Prostate gland (tissue), 2 donors: ENCODE results near the gene GPR137.

ENCODE experiments used
- POLR2AphosphoS5 ChIP-seq: sonication (generic); formaldehyde crosslinking; IDR thresholded peaks from one replicate; pipeline ENCODE4 v1.6.1; 2017; ENCODE audit warnings: antibody characterized with exemption
- TF ChIP-seq, protein P1 (sequence below), 4 experiments: fragments of 200-600 bp in 2 of 4; fragments of 450-650 bp in 2 of 4; sonication (generic) in 2 of 4; IDR thresholded peaks; 1 replicate in 3 of 4; 2 replicates in 1 of 4; pipeline ENCODE4 v1.5.1; 2016 to 2019; ENCODE audit warnings: antibody characterized with exemption in 4 of 4, mild to moderate bottlenecking in 2 of 4, moderate library complexity in 2 of 4

DNA sequence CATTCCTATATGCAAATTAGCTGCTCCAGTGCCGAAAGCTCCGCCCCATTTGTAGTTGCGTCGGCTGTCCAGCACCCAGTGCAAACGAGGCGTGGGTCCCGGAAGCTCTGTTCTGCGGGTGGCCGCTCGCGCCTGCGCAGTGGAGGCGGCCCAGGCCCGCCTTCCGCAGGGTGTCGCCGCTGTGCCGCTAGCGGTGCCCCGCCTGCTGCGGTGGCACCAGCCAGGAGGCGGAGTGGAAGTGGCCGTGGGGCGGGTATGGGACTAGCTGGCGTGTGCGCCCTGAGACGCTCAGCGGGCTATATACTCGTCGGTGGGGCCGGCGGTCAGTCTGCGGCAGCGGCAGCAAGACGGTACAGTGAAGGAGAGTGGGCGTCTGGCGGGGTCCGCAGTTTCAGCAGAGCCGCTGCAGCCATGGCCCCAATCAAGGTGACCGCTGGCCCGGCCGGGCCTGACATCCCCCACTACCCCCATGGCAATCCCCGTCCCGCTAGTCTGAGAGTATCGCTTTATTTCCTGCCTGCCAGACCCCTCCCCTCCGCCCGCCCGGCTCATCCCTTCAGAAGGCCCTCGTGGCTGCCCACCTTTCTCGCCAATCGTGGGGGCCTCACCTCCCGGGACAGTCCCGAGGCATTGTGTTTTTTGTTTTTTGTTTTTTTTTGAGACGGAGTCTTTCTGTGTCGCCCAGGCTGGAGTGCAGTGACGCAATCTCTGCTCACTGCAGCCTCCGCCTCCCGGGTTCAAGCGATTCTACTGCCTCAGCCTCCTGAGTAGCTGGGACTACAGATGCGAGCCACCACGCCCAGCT is 32.5 kb downstream of the GPR137 start, which contains the start of gene PRDX5:
- TF ChIP-seq, protein P1, sequence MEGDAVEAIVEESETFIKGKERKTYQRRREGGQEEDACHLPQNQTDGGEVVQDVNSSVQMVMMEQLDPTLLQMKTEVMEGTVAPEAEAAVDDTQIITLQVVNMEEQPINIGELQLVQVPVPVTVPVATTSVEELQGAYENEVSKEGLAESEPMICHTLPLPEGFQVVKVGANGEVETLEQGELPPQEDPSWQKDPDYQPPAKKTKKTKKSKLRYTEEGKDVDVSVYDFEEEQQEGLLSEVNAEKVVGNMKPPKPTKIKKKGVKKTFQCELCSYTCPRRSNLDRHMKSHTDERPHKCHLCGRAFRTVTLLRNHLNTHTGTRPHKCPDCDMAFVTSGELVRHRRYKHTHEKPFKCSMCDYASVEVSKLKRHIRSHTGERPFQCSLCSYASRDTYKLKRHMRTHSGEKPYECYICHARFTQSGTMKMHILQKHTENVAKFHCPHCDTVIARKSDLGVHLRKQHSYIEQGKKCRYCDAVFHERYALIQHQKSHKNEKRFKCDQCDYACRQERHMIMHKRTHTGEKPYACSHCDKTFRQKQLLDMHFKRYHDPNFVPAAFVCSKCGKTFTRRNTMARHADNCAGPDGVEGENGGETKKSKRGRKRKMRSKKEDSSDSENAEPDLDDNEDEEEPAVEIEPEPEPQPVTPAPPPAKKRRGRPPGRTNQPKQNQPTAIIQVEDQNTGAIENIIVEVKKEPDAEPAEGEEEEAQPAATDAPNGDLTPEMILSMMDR (IDR thresholded peaks at IDR 0.05): peak; percentile 53 to 90 (median 74)
- TF ChIP-seq POLR2AphosphoS5: peak; percentile 81
